H1 (cell line): ENCODE data around the gene SLC26A6. TPM values are rescaled to one million over a fixed set of nuclear protein-coding genes. Genes with fewer than 3 reads are reported as not detected.

ENCODE experiments used
- CTCF ChIA-PET: fragments of 300-600 bp; sonication (Branson Sonifier 250); formaldehyde crosslinking; loops from one replicate; lab custom pipeline; 2021; ENCODE audit not compliant: partially characterized antibody; lab: Charles Lee
- POLR2A ChIA-PET: fragments of 300-600 bp; sonication (Branson Sonifier 250); formaldehyde crosslinking; loops from one replicate; lab custom pipeline; 2021; ENCODE audit warnings: inconsistent platforms; ENCODE audit not compliant: partially characterized antibody; lab: Charles Lee
- DNase-seq, 2 experiments: peaks; one replicate each; pipeline versions ENCODE4 v3.0.0 to v3.0.0-alpha.2; 2010 to 2022; ENCODE audit warnings: low spot score in 2 of 2, low read depth in 1 of 2, mixed read lengths in 1 of 2
- FAIRE-seq: peaks from 2 replicates; lab custom pipeline; 2011; peaks lifted over from hg19 to GRCh38; lab: Jason Lieb, UNC
- H2AFZ ChIP-seq: 2 replicates; pipeline ENCODE4 v1.8.1; 2012; ENCODE audit warnings: low read length, inconsistent platforms
- H2AK5ac ChIP-seq: 2 replicates; pipeline ENCODE4 v1.6.1; 2013; ENCODE audit warnings: low read depth, low read length
- H2BK120ac ChIP-seq: replicated peaks from 2 replicates; pipeline ENCODE3; 2013; ENCODE audit warnings: low read depth, low read length, inconsistent platforms
- H2BK12ac ChIP-seq: 2 replicates; pipeline ENCODE4 v1.6.1; 2013; ENCODE audit warnings: low read depth, low read length
- H2BK15ac ChIP-seq: 2 replicates; pipeline ENCODE4 v1.6.1; 2013; ENCODE audit warnings: low read length
- H2BK20ac ChIP-seq: 2 replicates; pipeline ENCODE4 v1.6.1; 2013; ENCODE audit warnings: low read length
- H2BK5ac ChIP-seq: 2 replicates; pipeline ENCODE4 v1.6.1; 2013; ENCODE audit warnings: low read depth, low read length
- H3K14ac ChIP-seq: 2 replicates; pipeline ENCODE4 v1.6.1; 2013; ENCODE audit warnings: inconsistent platforms; ENCODE audit not compliant: insufficient read length
- H3K18ac ChIP-seq: 2 replicates; pipeline ENCODE4 v1.6.1; 2013; ENCODE audit warnings: low read length; ENCODE audit errors: extremely low read depth
- H3K23ac ChIP-seq: 2 replicates; pipeline ENCODE4 v1.6.1; 2013; ENCODE audit warnings: inconsistent platforms; ENCODE audit not compliant: insufficient read length
- H3K23me2 ChIP-seq: 2 replicates; pipeline ENCODE4 v1.6.1; 2013; ENCODE audit warnings: low read depth, low read length
- H3K27ac ChIP-seq: 2 replicates; pipeline ENCODE4 v1.6.1; 2011; ENCODE audit warnings: low read depth, low read length, inconsistent platforms
- H3K27me3 ChIP-seq, 4 experiments: replicated peaks in 1 of 4; 1 replicate in 1 of 4; 2 replicates in 3 of 4; pipeline versions ENCODE4 v1.6.1 to v1.8.1; 2011 to 2013; ENCODE audit warnings: low read length in 3 of 4, mild to moderate bottlenecking in 3 of 4, inconsistent platforms in 2 of 4, mixed read lengths in 2 of 4, moderate library complexity in 1 of 4; ENCODE audit not compliant: control insufficient read depth in 3 of 4, insufficient read depth in 3 of 4; ENCODE audit errors: extremely low read depth in 1 of 4
- H3K36me3 ChIP-seq, 4 experiments: 2 replicates each; pipeline versions ENCODE4 v1.6.1 to v1.8.1; 2011 to 2013; ENCODE audit warnings: mild to moderate bottlenecking in 4 of 4, low read length in 3 of 4, moderate library complexity in 2 of 4, control low read depth in 1 of 4, inconsistent platforms in 1 of 4; ENCODE audit not compliant: insufficient read depth in 4 of 4, control insufficient read depth in 2 of 4
- H3K4ac ChIP-seq: replicated peaks from 2 replicates; pipeline ENCODE3; 2013; ENCODE audit warnings: low read length, low read depth, mixed read lengths, inconsistent platforms; ENCODE audit not compliant: insufficient read length
- H3K4me1 ChIP-seq, 4 experiments: replicated peaks in 1 of 4; 1 replicate in 1 of 4; 2 replicates in 3 of 4; pipeline versions ENCODE4 v1.6.1 to v1.8.1; 2011 to 2013; ENCODE audit warnings: low read length in 3 of 4, inconsistent platforms in 2 of 4, mixed read lengths in 1 of 4; ENCODE audit not compliant: insufficient read depth in 4 of 4, control insufficient read depth in 3 of 4
- H3K4me2 ChIP-seq, 2 experiments: 2 replicates each; pipeline versions ENCODE4 v1.6.1 to v1.8.1; 2011 to 2013; ENCODE audit warnings: low read depth in 2 of 2, low read length in 2 of 2, control low read depth in 1 of 2, inconsistent platforms in 1 of 2, mild to moderate bottlenecking in 1 of 2; ENCODE audit not compliant: insufficient read depth in 1 of 2
- H3K4me3 ChIP-seq, 4 experiments: fragments of 200-600, 300-600 bp in 1 of 4; sonication (generic), shearing (Covaris generic), sonication (Bioruptor Twin) in 1 of 4; 2 replicates each; pipeline versions ENCODE4 v1.5.1 to v1.8.1; 2011 to 2016; ENCODE audit warnings: low read length in 4 of 4, low read depth in 3 of 4, control low read depth in 2 of 4, inconsistent platforms in 2 of 4, mild to moderate bottlenecking in 2 of 4, mixed read lengths in 1 of 4, moderate library complexity in 1 of 4; ENCODE audit not compliant: insufficient read depth in 2 of 4; ENCODE audit errors: extremely low read depth in 1 of 4
- H3K56ac ChIP-seq: replicated peaks from 2 replicates; pipeline ENCODE3; 2013; ENCODE audit warnings: low read depth, mild to moderate bottlenecking, mixed read lengths, low read length, inconsistent platforms; ENCODE audit not compliant: insufficient read length
- H3K79me1 ChIP-seq: 2 replicates; pipeline ENCODE4 v1.6.1; 2013; ENCODE audit warnings: low read depth, low read length, control low read depth
- H3K79me2 ChIP-seq, 2 experiments: 2 replicates each; pipeline versions ENCODE4 v1.6.1 to v1.8.1; 2012 to 2013; ENCODE audit warnings: low read length in 2 of 2, mild to moderate bottlenecking in 2 of 2, inconsistent platforms in 1 of 2; ENCODE audit not compliant: insufficient read depth in 2 of 2, control insufficient read depth in 1 of 2
- H3K9ac ChIP-seq, 4 experiments: replicated peaks in 1 of 4; 1 replicate in 1 of 4; 2 replicates in 3 of 4; pipeline versions ENCODE4 v1.6.1 to v1.8.1; 2011 to 2013; ENCODE audit warnings: low read depth in 3 of 4, low read length in 3 of 4, control low read depth in 2 of 4, mild to moderate bottlenecking in 2 of 4, moderate library complexity in 2 of 4, inconsistent platforms in 1 of 4; ENCODE audit errors: extremely low read depth in 1 of 4
- H3K9me3 ChIP-seq, 2 experiments: 2 replicates each; pipeline versions ENCODE4 v1.6.1 to v1.8.1; 2012 to 2013; ENCODE audit warnings: mild to moderate bottlenecking in 2 of 2, moderate library complexity in 2 of 2, control low read depth in 1 of 2, inconsistent platforms in 1 of 2, low read depth in 1 of 2, low read length in 1 of 2, mixed read lengths in 1 of 2; ENCODE audit not compliant: insufficient read depth in 2 of 2
- H4K20me1 ChIP-seq, 2 experiments: replicated peaks in 1 of 2; 2 replicates each; pipeline versions ENCODE3 to v1.8.1; 2011 to 2013; ENCODE audit warnings: inconsistent platforms in 2 of 2, low read length in 2 of 2, mild to moderate bottlenecking in 1 of 2; ENCODE audit not compliant: insufficient read depth in 2 of 2, control insufficient read depth in 1 of 2
- H4K5ac ChIP-seq: 2 replicates; pipeline ENCODE4 v1.6.1; 2013; ENCODE audit warnings: low read length, low read depth, mixed read lengths, inconsistent platforms; ENCODE audit not compliant: insufficient read length
- H4K8ac ChIP-seq: 2 replicates; pipeline ENCODE4 v1.8.0; 2013; ENCODE audit warnings: mild to moderate bottlenecking, moderate library complexity, low read length, inconsistent platforms; ENCODE audit not compliant: insufficient read depth; ENCODE audit errors: extremely low read depth
- H4K91ac ChIP-seq: replicated peaks from 2 replicates; pipeline ENCODE3; 2013; ENCODE audit warnings: low read length, mixed read lengths, inconsistent platforms; ENCODE audit not compliant: insufficient read length
- EGR1 ChIP-seq: IDR thresholded peaks from 2 replicates; pipeline ENCODE4 v1.6.1; 2011; ENCODE audit warnings: low read depth, low read length, borderline replicate concordance
- HDAC2 ChIP-seq, 2 experiments: fragments of 300-600 bp in 1 of 2; sonication (generic) in 1 of 2; IDR thresholded peaks; 2 replicates each; pipeline ENCODE4 v1.6.1; 2011 to 2012; ENCODE audit warnings: low read depth in 2 of 2, low read length in 2 of 2, mild to moderate bottlenecking in 2 of 2, moderate library complexity in 2 of 2, borderline replicate concordance in 1 of 2, inconsistent platforms in 1 of 2
- JUND ChIP-seq: IDR thresholded peaks from 2 replicates; pipeline ENCODE4 v1.6.1; 2011; ENCODE audit warnings: mild to moderate bottlenecking, improper control_type of control experiment, low read length
- RFX5 ChIP-seq: IDR thresholded peaks from 2 replicates; pipeline ENCODE4 v1.6.1; 2011; ENCODE audit warnings: low read depth, low read length, improper control_type of control experiment, borderline replicate concordance
- TEAD4 ChIP-seq: IDR thresholded peaks from 2 replicates; pipeline ENCODE4 v1.6.1; 2012; ENCODE audit warnings: low read depth, low read length, inconsistent platforms, mixed read lengths
- WGBS, 2 experiments: shearing (Covaris generic) in 1 of 2; methylation state at CpG; one replicate each; pipeline versions ENCODE4 v1.1.6 to v1.1.7; 2013 to 2015; ENCODE audit warnings: low lambda C conversion rate in 2 of 2, mixed read lengths in 2 of 2, inconsistent platforms in 1 of 2, low coverage in 1 of 2, missing lambda C conversion rate in 1 of 2; ENCODE audit not compliant: insufficient replicate concordance in 2 of 2, insufficient coverage in 1 of 2, insufficient read length in 1 of 2; ENCODE audit errors: extremely low coverage in 1 of 2, missing lambda C conversion rate in 1 of 2; 5-methylcytosine and 5-hydroxymethylcytosine counted together
- polyA plus RNA-seq, 7 experiments: library from polyadenylated mRNA; depleted of rRNA in 3 of 7; stranded (reverse) in 5 of 7; unstranded in 2 of 7; fragments of >200 nt in 5 of 7; fragments of 200-250 nt in 2 of 7; gene quantifications; 1 replicate in 5 of 7; 2 replicates in 1 of 7; 4 replicates in 1 of 7; pipeline versions ENCODE4 v1.2.1 to v1.2.3, GENCODE V29; 2011 to 2013; ENCODE audit warnings: missing spikeins in 2 of 7, mixed read lengths in 2 of 7
- total RNA-seq: library from RNA; stranded (reverse); fragmentation: NEBNext Ultra II Directional; extraction: Animal tissue kit (Norgen Biotek cat#: 25700); gene quantifications from 2 replicates; pipeline ENCODE4 v1.2.1, GENCODE V29; 2021

SLC26A6 gene
- total and polyA plus RNA-seq, 2 of the 8 experiments (the other 6 are each of a cell fraction or from before 2014, with no cell fraction given), result 50.4 to 58.0 TPM

DNA sequence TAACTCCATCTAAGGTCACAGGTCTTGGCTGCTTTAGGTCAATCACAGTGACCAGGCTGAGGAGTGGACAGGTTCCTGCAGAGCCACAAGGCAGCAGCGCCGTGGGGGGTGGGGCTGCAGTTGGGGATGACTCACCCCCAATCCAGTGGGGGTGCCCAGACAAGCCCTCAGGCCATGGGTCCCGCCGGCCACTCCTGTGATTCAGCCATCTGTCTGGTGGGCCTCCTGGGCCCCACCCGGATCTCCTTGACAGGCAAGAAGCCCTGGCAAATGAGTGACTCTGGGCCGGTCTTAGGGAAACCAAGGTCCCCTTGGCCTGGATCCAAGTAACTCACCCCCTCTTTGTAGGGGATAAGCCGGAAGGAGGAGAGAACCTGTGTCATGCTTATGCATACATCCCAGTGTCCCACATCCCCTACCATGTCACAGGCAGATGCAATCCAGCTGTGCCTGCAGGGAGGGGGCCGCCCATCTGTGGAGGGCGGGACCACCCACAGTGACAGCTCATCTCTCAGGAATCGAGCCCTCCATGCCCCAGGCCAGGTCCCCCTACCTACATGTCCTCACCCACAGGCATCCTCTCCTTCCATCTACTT lies 39.6 kb downstream of the SLC26A6 start:
- H3K79me1 ChIP-seq, result no peaks in the 10 kb centered on the region
- no peak overlapping the region for H2BK120ac ChIP-seq
- H2AFZ ChIP-seq, result no peak overlapping the region
- no peak overlapping the region for H3K56ac ChIP-seq
- 60% methylated on average over 10 of the region's 10 CpGs; no CpG with 5 or more reads in 1 of the 2 experiments for WGBS, 2 experiments
- no peak overlapping the region; the same call in 1 of the 2 replicates for H4K8ac ChIP-seq
- H3K27me3 ChIP-seq, result peaks cover 0 to 6% (median 0%) of the 10 kb centered on the region in 4 experiments; a peak in 4 of 7 replicates
- H3K23me2 ChIP-seq, result peaks cover 1% of the 10 kb centered on the region; the same call in 1 of the 2 replicates
- peak overlapping the region; percentile 39; the same call in 1 of the 2 replicates for H2BK12ac ChIP-seq
- no peak overlapping the region for H3K14ac ChIP-seq
- peak overlapping the region; percentile 75 for H2BK5ac ChIP-seq
- H4K91ac ChIP-seq, result no peak overlapping the region
- no peak overlapping the region for H3K27ac ChIP-seq
- no peak for FAIRE-seq
- peaks cover 3 to 18% (median 15%) of the 10 kb centered on the region in 4 experiments; a peak in 6 of 7 replicates for H3K4me1 ChIP-seq
- no peak overlapping the region for H2BK15ac ChIP-seq
- H3K4me3 ChIP-seq, result peak overlapping the region in 2 of 4 experiments; percentile 15 to 57; a peak in 3 of 8 replicates
- no peak overlapping the region for H3K23ac ChIP-seq
- H2AK5ac ChIP-seq, result 0 out of 2 replicates have a peak overlapping the region, but pooled peaks have one; percentile 53
- TF ChIP-seq RFX5 (no peak), JUND (peak; percentile 76), HDAC2 (IDR thresholded peaks at IDR 0.05; ENCODE audit: borderline replicate concordance in 1 of 2, low read depth in 2 of 2, low read length in 2 of 2) (no peak), EGR1 (no peak), TEAD4 (no peak)
- TF ChIP-seq, all 59 proteins: peak for 1
- Histone ChIP-seq H3K4me2 (peak overlapping the region; percentile 69 to 89), H3K4ac (no peak overlapping the region), H3K18ac (no peak overlapping the region; the same call in 1 of the 2 replicates), H3K9ac (no peak overlapping the region; a peak in 1 of 7 replicates), H3K36me3 (peaks cover 19 to 24% (median 20%) of the 10 kb centered on the region in 4 experiments), H2BK20ac (no peak overlapping the region), H3K79me2 (no peaks in the 10 kb centered on the region), H4K5ac (no peak overlapping the region), H3K9me3 (no peaks in the 10 kb centered on the region), H4K20me1 (peaks cover 0 to 23% of the 10 kb centered on the region in 2 experiments)
- peak; percentile 59 to 80 for DNase-seq
- CTCF ChIA-PET, result interaction anchor here (0.6 to 1.3 kb wide), 2 partner anchors 11 to 37 kb away, joined by 3 to 6 read pairs; no protein-coding TSS in a partner anchor
- POLR2A ChIA-PET, result interaction anchor here (0.7 to 5.1 kb wide), 13 partner anchors 9 to 166 kb away, joined by 3 to 23 read pairs (median 6); partner anchors contain the start of genes CELSR3, PFKFB4, PLXNB1 and SLC26A6
